ENCODE results near the gene PRMT2. TPM values are rescaled to one million over a fixed set of nuclear protein-coding genes. Genes with fewer than 3 reads are reported as not detected.

Gene PRMT2
- total RNA-seq, 4 donors from 2014 or later = 136 to 161 (median 142) TPM

DNA sequence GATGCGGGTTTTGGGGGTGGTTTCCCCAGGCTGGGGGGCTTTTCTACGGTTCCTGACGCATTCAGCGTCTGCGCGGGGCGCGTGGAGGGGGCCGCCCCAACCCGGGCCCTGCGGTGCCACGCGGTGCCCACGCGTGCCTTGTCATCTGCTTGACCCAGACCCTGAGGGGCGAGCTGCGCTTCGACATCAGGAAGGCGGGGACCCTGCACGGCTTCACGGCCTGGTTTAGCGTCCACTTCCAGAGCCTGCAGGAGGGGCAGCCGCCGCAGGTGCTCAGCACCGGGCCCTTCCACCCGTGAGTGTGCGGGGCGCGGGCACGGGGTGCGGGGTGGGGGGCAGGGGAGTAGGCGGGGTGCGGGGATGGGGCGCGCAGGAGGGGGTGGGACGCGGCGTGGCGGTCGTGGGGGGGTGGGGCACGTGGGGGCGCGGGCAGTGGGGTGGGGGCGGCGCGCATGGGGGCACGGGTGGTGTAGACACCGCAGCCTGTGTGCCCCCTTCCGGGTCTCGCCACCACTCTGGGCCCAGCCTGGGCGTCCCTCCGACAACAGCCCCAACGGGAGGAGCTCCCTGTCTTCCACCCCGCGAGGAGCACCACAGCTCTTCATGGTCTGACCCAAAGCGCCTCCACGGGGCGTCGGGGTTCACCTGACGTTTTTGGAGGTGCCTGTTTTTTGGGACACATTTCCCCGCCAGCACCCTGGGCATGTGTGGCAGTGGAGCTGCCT, 26.3 kb downstream of the PRMT2 start:
- peak overlapping the region; percentile 76 to 85 (median 80) for H3K27ac ChIP-seq (replicated peaks in 1 of 4)
- peaks cover 4 to 72% (median 40%) of the 10 kb centered on the region in 4 donors for H3K36me3 ChIP-seq
- TF ChIP-seq EP300 (IDR thresholded peaks at IDR 0.05) (no peak), POLR2A (IDR thresholded peaks at IDR 0.05; ENCODE audit: low read depth) (no peak)
- peak overlapping the region; percentile 49 to 61 (median 56) for H3K4me3 ChIP-seq
- 63% methylated on average over 37 of the region's 61 CpGs for WGBS
- intact Hi-C loops (cut with DNase I) = no loop called here
- H3K9me3 ChIP-seq = no peaks in the 10 kb centered on the region
- H3K27me3 ChIP-seq = peaks cover 0 to 2% (median 0%) of the 10 kb centered on the region in 4 donors
- DNase-seq (ENCODE audit: extremely low spot score) = no peak
- peaks cover 0 to 26% (median 12%) of the 10 kb centered on the region in 4 donors for H3K4me1 ChIP-seq

DNA sequence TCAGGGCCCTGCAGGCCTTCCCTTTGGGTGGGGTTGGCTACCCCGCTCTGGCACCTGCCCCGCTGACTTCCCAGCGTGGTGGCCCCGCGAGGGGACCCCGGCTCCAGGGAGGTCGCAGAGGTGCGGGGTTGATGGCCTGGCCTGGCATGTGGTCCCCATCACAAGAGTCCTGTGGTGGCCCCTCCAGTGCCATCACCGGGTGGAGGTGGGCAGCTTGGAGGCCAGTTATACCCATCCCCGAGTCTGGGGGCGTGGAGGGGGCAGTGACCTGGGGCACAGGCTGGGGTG, 26.8 kb downstream of the PRMT2 start:
- TF ChIP-seq, protein P1, sequence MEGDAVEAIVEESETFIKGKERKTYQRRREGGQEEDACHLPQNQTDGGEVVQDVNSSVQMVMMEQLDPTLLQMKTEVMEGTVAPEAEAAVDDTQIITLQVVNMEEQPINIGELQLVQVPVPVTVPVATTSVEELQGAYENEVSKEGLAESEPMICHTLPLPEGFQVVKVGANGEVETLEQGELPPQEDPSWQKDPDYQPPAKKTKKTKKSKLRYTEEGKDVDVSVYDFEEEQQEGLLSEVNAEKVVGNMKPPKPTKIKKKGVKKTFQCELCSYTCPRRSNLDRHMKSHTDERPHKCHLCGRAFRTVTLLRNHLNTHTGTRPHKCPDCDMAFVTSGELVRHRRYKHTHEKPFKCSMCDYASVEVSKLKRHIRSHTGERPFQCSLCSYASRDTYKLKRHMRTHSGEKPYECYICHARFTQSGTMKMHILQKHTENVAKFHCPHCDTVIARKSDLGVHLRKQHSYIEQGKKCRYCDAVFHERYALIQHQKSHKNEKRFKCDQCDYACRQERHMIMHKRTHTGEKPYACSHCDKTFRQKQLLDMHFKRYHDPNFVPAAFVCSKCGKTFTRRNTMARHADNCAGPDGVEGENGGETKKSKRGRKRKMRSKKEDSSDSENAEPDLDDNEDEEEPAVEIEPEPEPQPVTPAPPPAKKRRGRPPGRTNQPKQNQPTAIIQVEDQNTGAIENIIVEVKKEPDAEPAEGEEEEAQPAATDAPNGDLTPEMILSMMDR (IDR thresholded peaks at IDR 0.05) = no peak
- TF ChIP-seq POLR2AphosphoS5 (IDR thresholded peaks at IDR 0.05) (no peak), POLR2A (IDR thresholded peaks at IDR 0.05; ENCODE audit: low read depth) (no peak), EP300 (IDR thresholded peaks at IDR 0.05) (no peak)
- H3K9me3 ChIP-seq = no peaks in the 10 kb centered on the region
- H3K4me1 ChIP-seq = peaks cover 4 to 31% (median 18%) of the 10 kb centered on the region in 4 donors
- intact Hi-C loops (cut with DNase I) = no loop called here
- peak overlapping the region; percentile 76 to 85 (median 80) for H3K27ac ChIP-seq (replicated peaks in 1 of 4)
- 82% methylated on average over 3 of the region's 11 CpGs for WGBS
- peaks cover 4 to 67% (median 37%) of the 10 kb centered on the region in 4 donors for H3K36me3 ChIP-seq
- peaks cover 0 to 7% (median 0%) of the 10 kb centered on the region in 4 donors for H3K27me3 ChIP-seq
- H3K4me3 ChIP-seq = peak overlapping the region; percentile 49 to 61 (median 56)
- no peak for DNase-seq (ENCODE audit: extremely low spot score)

DNA sequence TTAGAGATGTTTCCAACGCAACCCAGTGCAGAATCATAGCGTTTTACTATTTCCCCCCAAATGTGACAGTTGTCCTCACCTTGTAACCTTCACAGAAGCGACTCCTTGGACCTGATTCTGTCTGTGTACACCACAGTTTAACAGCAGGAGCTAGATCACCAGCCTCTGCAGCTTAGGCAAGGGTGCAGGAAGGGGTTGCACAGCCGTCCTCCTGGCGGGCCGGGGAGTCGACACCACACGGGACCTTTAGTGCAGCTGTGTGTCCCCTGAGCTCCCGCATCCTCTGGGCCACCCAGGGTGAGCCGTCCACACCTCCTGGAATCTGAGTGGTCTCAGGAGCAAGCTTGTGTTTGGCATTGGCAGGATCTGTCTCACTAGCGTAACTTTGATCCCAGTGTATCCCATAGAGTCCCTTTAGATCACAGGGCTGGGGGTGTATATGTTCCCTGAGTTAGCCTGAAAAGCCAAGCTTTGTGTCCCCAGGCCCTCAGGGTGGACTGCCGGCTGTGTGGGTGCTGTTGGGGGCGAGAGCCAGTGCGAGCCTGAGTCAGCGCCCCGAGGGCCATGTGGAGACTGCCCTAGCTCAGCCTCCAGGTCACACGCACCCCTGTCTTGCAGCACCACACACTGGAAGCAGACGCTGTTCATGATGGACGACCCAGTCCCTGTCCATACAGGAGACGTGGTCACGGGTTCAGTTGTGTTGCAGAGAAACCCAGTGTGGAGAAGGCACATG, 27.5 kb downstream of the PRMT2 start:
- TF ChIP-seq, protein P1 (IDR thresholded peaks at IDR 0.05) = no peak
- TF ChIP-seq POLR2AphosphoS5 (IDR thresholded peaks at IDR 0.05) = no peak
- TF ChIP-seq POLR2A (IDR thresholded peaks at IDR 0.05; ENCODE audit: low read depth) = no peak
- no peak for TF ChIP-seq EP300 (IDR thresholded peaks at IDR 0.05)
- H3K27me3 ChIP-seq = peaks cover 0 to 13% (median 3%) of the 10 kb centered on the region in 4 donors
- WGBS = 66% methylated on average over 13 of the region's 21 CpGs
- H3K9me3 ChIP-seq = no peaks in the 10 kb centered on the region
- intact Hi-C loops (cut with DNase I) = no loop called here
- H3K4me1 ChIP-seq = peaks cover 8 to 37% (median 24%) of the 10 kb centered on the region in 4 donors
- H3K4me3 ChIP-seq = peak overlapping the region in 3 of 4 donors; percentile 56 to 61 (median 57)
- H3K36me3 ChIP-seq = peaks cover 4 to 61% (median 34%) of the 10 kb centered on the region in 4 donors
- DNase-seq (ENCODE audit: extremely low spot score) = no peak
- peak overlapping the region in 2 of 4 donors; percentile 76 to 80 for H3K27ac ChIP-seq (replicated peaks in 1 of 4)

DNA sequence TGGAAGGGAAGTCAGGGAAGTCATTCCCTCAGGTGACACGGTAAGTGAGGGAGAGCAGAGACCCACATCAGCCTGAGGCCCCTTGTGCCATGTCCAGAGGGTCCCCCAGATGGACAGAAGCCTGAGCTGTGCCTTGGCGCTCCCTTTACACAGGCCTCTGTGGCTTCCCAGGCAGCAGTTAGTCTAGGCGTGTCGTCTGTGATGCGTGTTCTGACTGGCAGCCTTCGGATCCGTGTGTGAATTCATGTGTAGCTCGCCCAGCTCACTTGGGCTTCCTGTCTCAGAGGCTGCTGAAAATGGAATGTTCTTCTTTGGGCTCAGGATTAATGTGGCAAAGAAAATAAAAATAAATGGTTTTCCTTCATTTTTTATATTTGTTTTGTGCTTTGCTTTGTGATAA, 28.3 kb downstream of the PRMT2 start:
- DNase-seq (ENCODE audit: extremely low spot score) = no peak
- H3K4me3 ChIP-seq = no peak overlapping the region
- peaks cover 11 to 41% (median 27%) of the 10 kb centered on the region in 4 donors for H3K4me1 ChIP-seq
- no peaks in the 10 kb centered on the region for H3K9me3 ChIP-seq
- WGBS = 88% methylated on average over 8 of the region's 8 CpGs
- TF ChIP-seq EP300 (IDR thresholded peaks at IDR 0.05) (no peak), POLR2A (IDR thresholded peaks at IDR 0.05; ENCODE audit: low read depth) (no peak), POLR2AphosphoS5 (IDR thresholded peaks at IDR 0.05) (no peak)
- TF ChIP-seq, protein P1 (IDR thresholded peaks at IDR 0.05) = no peak
- no peak overlapping the region for H3K27ac ChIP-seq (replicated peaks in 1 of 4)
- H3K27me3 ChIP-seq = peaks cover 0 to 17% (median 3%) of the 10 kb centered on the region in 4 donors
- H3K36me3 ChIP-seq = peaks cover 4 to 53% (median 27%) of the 10 kb centered on the region in 4 donors
- intact Hi-C loops (cut with DNase I) = no loop called here
